ENCODE results near the gene CACNB2.

- no peak for TF ChIP-seq TAF1 (IDR thresholded peaks at IDR 0.05; ENCODE audit: borderline replicate concordance, low read depth, low read length)
- TF ChIP-seq POLR2A (IDR thresholded peaks at IDR 0.05; ENCODE audit: low read depth, low read length) = no peak
- no peak for TF ChIP-seq POLR2AphosphoS5 (IDR thresholded peaks at IDR 0.05; ENCODE audit: low read depth, low read length)
Observed at GRCh38 chr10:18566177-18566576, 426.0 kb downstream of the CACNB2 start.
